Panc1 (cell line): ENCODE measurements around the gene LNX1. TPM values are rescaled to one million over a fixed set of nuclear protein-coding genes. Genes with fewer than 3 reads are reported as not detected.

Experiments
- ATAC-seq: fragments of 200-7000 bp; cut with Tn5 transposase; 2 replicates; pipeline ENCODE4 v1.9.1; 2020; ENCODE audit warnings: mild to moderate bottlenecking, moderate library complexity
- BruUV-seq: library from RNA; stranded (reverse); fragments of 400-500 nt; replicated peaks from 2 replicates; lab custom pipeline; 2021; lab: Mats Ljungman, UMichigan
- CTCF ChIA-PET: fragments of 300-600 bp; sonication (Branson Sonifier 250); formaldehyde crosslinking; loops from one replicate; lab custom pipeline; 2022; ENCODE audit warnings: antibody characterized with exemption; lab: Charles Lee
- POLR2A ChIA-PET: fragments of 300-600 bp; sonication (Branson Sonifier 250); formaldehyde crosslinking; loops from one replicate; lab custom pipeline; 2022; ENCODE audit warnings: antibody characterized with exemption; lab: Charles Lee
- DNase-seq: peaks from one replicate; pipeline ENCODE4 v3.0.0-alpha.2; 2010; ENCODE audit warnings: low read depth, low spot score
- H3K27ac ChIP-seq: 2 replicates; pipeline ENCODE4 v1.5.1; 2011; ENCODE audit warnings: mild to moderate bottlenecking, low read length, inconsistent platforms
- H3K27me3 ChIP-seq: fragments of 200-500 bp; sonication (Bioruptor generic); 2 replicates; pipeline ENCODE4 v1.6.0; 2014; ENCODE audit warnings: low read length, inconsistent platforms; ENCODE audit not compliant: control insufficient read depth, insufficient read depth
- H3K36me3 ChIP-seq: fragments of 200-500 bp; sonication (Bioruptor generic); 2 replicates; pipeline ENCODE4 v1.5.1; 2014; ENCODE audit warnings: inconsistent platforms, mild to moderate bottlenecking, low read length, moderate library complexity; ENCODE audit not compliant: control insufficient read depth, insufficient read depth
- H3K4me1 ChIP-seq: 2 replicates; pipeline ENCODE4 v1.5.1; 2011; ENCODE audit warnings: inconsistent platforms, mild to moderate bottlenecking, low read length, moderate library complexity; ENCODE audit not compliant: control insufficient read depth, insufficient read depth
- H3K4me3 ChIP-seq, 2 experiments: 2 replicates each; pipeline ENCODE4 v1.5.1; 2011 to 2012; ENCODE audit warnings: low read depth in 2 of 2, low read length in 2 of 2, mild to moderate bottlenecking in 2 of 2, inconsistent platforms in 1 of 2, moderate library complexity in 1 of 2
- H3K9me3 ChIP-seq: fragments of 200-500 bp; sonication (Bioruptor generic); 2 replicates; pipeline ENCODE4 v1.5.1; 2014; ENCODE audit warnings: low read depth, mild to moderate bottlenecking, inconsistent platforms, low read length, moderate library complexity; ENCODE audit not compliant: control insufficient read depth, insufficient read depth
- CTCF ChIP-seq: fragments of 450-650 bp; IDR thresholded peaks from 2 replicates; pipeline ENCODE4 v1.5.1; 2017; ENCODE audit warnings: mild to moderate bottlenecking
- POLR2AphosphoS5 ChIP-seq: IDR thresholded peaks from 2 replicates; pipeline ENCODE4 v1.6.1; 2012; ENCODE audit warnings: mild to moderate bottlenecking, low read depth, low read length, moderate library complexity
- SIN3A ChIP-seq: IDR thresholded peaks from 2 replicates; pipeline ENCODE4 v1.6.1; 2012; ENCODE audit warnings: low read depth, mild to moderate bottlenecking, low read length, moderate library complexity, borderline replicate concordance; ENCODE audit not compliant: insufficient read depth
- TCF7L2 ChIP-seq: IDR thresholded peaks from 2 replicates; pipeline ENCODE4 v1.6.1; 2011; ENCODE audit warnings: mild to moderate bottlenecking, low read depth, low read length, inconsistent platforms
- in situ Hi-C: cut with HindIII; loops from 2 replicates; pipeline ENCODE4 v1.10.0; 2016; ENCODE audit warnings: low sequenced_read_pairs, low pct_unique_long_range_greater_than_20kb
- intact Hi-C: fragments of 100-400 bp; cut with micrococcal nuclease; formaldehyde crosslinking; loops from one replicate; pipeline ENCODE4 v1.10.0; 2022; ENCODE audit not compliant: unreplicated experiment
- total RNA-seq: library from RNA; stranded (reverse); gene quantifications from one replicate; pipeline ENCODE4 v1.2.1, GENCODE V29; 2021; ENCODE audit not compliant: unreplicated experiment
- TF ChIP-seq, protein P1 (sequence below), 2 experiments: IDR thresholded peaks; 2 replicates each; pipeline ENCODE4 v1.6.1; 2011 to 2012; ENCODE audit warnings: low read depth in 2 of 2, control low read depth in 1 of 2, low read length in 1 of 2, mild to moderate bottlenecking in 1 of 2, moderate library complexity in 1 of 2; ENCODE audit not compliant: insufficient read depth in 1 of 2

The LNX1 gene
- total RNA-seq, 1 experiment from 2014 or later: 0.18 TPM

DNA sequence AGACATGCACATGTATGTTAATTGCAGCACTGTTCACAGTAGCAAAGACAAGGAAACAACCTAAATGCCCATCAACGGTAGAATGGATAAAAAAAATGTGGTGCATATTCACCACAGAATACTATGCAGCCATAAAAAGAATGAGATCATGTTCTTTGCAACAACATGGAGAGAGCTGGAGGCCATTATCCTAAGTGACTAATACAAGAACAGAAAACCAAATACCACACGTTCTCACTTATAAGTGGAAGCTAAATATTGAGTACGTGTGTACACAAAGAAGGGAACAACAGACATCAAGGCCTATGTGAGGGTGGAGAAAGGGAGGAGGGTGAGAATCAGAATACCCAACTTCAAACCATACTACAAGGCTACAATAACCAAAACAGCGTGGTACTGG, 17.4 kb upstream of the LNX1 start:
- Histone ChIP-seq H3K9me3 (no peaks in the 10 kb centered on the region), H3K27me3 (no peaks in the 10 kb centered on the region), H3K27ac (no peak overlapping the region), H3K4me3 (no peak overlapping the region), H3K36me3 (no peaks in the 10 kb centered on the region), H3K4me1 (no peaks in the 10 kb centered on the region)
- in situ Hi-C loops: no loop called here
- no TSS peak for BruUV-seq
- intact Hi-C loops: no loop called here
- ChIA-PET POLR2A (no interaction called here), CTCF (no interaction called here)
- no peak for TF ChIP-seq CTCF
- TF ChIP-seq, protein P1, sequence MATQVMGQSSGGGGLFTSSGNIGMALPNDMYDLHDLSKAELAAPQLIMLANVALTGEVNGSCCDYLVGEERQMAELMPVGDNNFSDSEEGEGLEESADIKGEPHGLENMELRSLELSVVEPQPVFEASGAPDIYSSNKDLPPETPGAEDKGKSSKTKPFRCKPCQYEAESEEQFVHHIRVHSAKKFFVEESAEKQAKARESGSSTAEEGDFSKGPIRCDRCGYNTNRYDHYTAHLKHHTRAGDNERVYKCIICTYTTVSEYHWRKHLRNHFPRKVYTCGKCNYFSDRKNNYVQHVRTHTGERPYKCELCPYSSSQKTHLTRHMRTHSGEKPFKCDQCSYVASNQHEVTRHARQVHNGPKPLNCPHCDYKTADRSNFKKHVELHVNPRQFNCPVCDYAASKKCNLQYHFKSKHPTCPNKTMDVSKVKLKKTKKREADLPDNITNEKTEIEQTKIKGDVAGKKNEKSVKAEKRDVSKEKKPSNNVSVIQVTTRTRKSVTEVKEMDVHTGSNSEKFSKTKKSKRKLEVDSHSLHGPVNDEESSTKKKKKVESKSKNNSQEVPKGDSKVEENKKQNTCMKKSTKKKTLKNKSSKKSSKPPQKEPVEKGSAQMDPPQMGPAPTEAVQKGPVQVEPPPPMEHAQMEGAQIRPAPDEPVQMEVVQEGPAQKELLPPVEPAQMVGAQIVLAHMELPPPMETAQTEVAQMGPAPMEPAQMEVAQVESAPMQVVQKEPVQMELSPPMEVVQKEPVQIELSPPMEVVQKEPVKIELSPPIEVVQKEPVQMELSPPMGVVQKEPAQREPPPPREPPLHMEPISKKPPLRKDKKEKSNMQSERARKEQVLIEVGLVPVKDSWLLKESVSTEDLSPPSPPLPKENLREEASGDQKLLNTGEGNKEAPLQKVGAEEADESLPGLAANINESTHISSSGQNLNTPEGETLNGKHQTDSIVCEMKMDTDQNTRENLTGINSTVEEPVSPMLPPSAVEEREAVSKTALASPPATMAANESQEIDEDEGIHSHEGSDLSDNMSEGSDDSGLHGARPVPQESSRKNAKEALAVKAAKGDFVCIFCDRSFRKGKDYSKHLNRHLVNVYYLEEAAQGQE (IDR thresholded peaks at IDR 0.05; ENCODE audit: insufficient read depth in 1 of 2, low read depth in 2 of 2, low read length in 1 of 2): no peak
- no peak for TF ChIP-seq POLR2AphosphoS5
- no peak for TF ChIP-seq SIN3A
- no peak for TF ChIP-seq TCF7L2
- ATAC-seq (no peak), DNase-seq (no peak)

DNA sequence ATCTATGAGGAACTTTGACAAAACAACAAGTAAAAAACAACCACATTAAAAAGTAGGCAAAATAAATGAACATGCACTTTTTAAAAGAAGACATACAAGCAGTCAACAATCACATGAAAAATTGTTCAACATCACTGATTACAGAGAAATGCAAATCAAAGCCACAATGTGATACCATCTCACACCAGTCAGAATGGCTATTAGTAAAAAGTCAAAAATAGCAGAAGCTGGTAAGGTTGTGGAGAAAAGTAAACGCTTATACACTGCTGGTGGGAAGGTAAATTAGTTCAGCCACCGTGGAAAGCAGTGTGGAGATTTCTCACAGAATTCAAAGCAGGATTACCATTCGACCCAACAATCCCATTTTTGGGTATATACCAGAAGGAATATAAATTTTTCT, 17.0 kb upstream of the LNX1 start:
- in situ Hi-C loops: no loop called here
- ATAC-seq (no peak), DNase-seq (no peak)
- ChIA-PET POLR2A (no interaction called here), CTCF (no interaction called here)
- Histone ChIP-seq H3K9me3 (no peaks in the 10 kb centered on the region), H3K27ac (no peak overlapping the region), H3K4me3 (no peak overlapping the region), H3K27me3 (no peaks in the 10 kb centered on the region), H3K4me1 (no peaks in the 10 kb centered on the region), H3K36me3 (no peaks in the 10 kb centered on the region)
- BruUV-seq: no TSS peak
- intact Hi-C loops: no loop called here
- TF ChIP-seq, protein P1 (IDR thresholded peaks at IDR 0.05; ENCODE audit: insufficient read depth in 1 of 2, low read depth in 2 of 2, low read length in 1 of 2): no peak
- no peak for TF ChIP-seq POLR2AphosphoS5
- no peak for TF ChIP-seq TCF7L2
- no peak for TF ChIP-seq SIN3A
- TF ChIP-seq CTCF: no peak
